Sigmoid colon (tissue), 3 donors: ENCODE results near the gene CHMP1A.

ENCODE experiments used
- POLR2A ChIP-seq, 2 donors: fragments of 450-650 bp; IDR thresholded peaks; one replicate each; pipeline ENCODE4 v1.6.1; 2016; ENCODE audit warnings: antibody characterized with exemption in 2 of 2, mild to moderate bottlenecking in 2 of 2, moderate library complexity in 2 of 2
- TF ChIP-seq, protein P1 (sequence below), 4 experiments: fragments of 450-650 bp in 3 of 4; fragments of 200-600 bp in 1 of 4; IDR thresholded peaks; one replicate each; pipeline ENCODE4 v1.5.1; 2016 to 2019; ENCODE audit warnings: antibody characterized with exemption in 4 of 4, mild to moderate bottlenecking in 3 of 4, moderate library complexity in 2 of 4

DNA sequence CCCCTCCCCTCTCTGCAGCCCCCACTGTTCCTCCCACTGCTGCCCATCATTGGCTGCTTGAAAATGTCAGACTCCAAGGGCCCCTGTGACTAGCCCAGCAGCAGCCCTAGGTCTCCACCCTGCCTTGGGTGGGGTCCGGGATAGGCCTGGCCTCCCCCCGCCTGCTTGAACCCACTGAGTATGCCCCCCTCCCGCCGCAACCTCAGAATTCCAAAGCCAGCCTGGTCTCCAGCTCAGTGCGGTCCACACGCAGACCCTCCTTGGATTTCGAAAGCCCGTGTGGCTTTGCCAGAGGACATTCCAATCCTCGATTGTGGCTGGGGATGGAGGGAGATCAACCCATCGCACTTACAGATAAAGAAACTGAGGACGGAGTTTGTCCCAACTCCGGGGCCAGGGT is 37.7 kb downstream of the CHMP1A start:
- TF ChIP-seq, protein P1, sequence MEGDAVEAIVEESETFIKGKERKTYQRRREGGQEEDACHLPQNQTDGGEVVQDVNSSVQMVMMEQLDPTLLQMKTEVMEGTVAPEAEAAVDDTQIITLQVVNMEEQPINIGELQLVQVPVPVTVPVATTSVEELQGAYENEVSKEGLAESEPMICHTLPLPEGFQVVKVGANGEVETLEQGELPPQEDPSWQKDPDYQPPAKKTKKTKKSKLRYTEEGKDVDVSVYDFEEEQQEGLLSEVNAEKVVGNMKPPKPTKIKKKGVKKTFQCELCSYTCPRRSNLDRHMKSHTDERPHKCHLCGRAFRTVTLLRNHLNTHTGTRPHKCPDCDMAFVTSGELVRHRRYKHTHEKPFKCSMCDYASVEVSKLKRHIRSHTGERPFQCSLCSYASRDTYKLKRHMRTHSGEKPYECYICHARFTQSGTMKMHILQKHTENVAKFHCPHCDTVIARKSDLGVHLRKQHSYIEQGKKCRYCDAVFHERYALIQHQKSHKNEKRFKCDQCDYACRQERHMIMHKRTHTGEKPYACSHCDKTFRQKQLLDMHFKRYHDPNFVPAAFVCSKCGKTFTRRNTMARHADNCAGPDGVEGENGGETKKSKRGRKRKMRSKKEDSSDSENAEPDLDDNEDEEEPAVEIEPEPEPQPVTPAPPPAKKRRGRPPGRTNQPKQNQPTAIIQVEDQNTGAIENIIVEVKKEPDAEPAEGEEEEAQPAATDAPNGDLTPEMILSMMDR (IDR thresholded peaks at IDR 0.05), result no peak
- no peak for TF ChIP-seq POLR2A (IDR thresholded peaks at IDR 0.05)
